ENCODE data around the gene DDX10. TPM values are rescaled to one million over a fixed set of nuclear protein-coding genes. Genes with fewer than 3 reads are reported as not detected.
"Not testable (repeated sequence)": the region's sequence is repeated elsewhere in the genome, so short reads cannot be mapped to it uniquely, and the experiment has no call there.

DDX10 gene
- total RNA-seq, 1 experiment from 2014 or later = 48.3 TPM

- H3K9ac ChIP-seq (ENCODE audit: extremely low read depth, insufficient read length, low read length) = no peak overlapping the region
- no peak overlapping the region for H2AK5ac ChIP-seq (ENCODE audit: insufficient read length, low read length)
- H3K4me1 Mint-ChIP-seq = peaks cover 26 to 31% of the 10 kb centered on the region in 2 experiments
- H3K27me3 Mint-ChIP-seq (ENCODE audit: low read depth) = no peaks in the 10 kb centered on the region
- no peak overlapping the region for H4K91ac ChIP-seq (ENCODE audit: insufficient read length, low read depth, low read length)
- H3K18ac ChIP-seq (ENCODE audit: insufficient read length, low read depth, low read length) = no peak overlapping the region
- H3K79me2 ChIP-seq (ENCODE audit: insufficient read depth, low read length) = no peaks in the 10 kb centered on the region
- no peak overlapping the region for H3K4ac ChIP-seq (ENCODE audit: low read depth, low read length)
- H3K27ac Mint-ChIP-seq = peak overlapping the region in 2 of 3 experiments; percentile 46 to 52; a peak in 3 of 7 replicates
- no peak overlapping the region for H2BK12ac ChIP-seq (ENCODE audit: insufficient read length, low read depth, low read length)
- H3K56ac ChIP-seq (ENCODE audit: insufficient read length, low read depth, low read length) = no peak overlapping the region
- H3K14ac ChIP-seq (ENCODE audit: insufficient read depth, low read length) = no peak overlapping the region
- no peak overlapping the region for H2BK120ac ChIP-seq (ENCODE audit: low read depth, low read length, poor library complexity, severe bottlenecking)
- no peaks in the 10 kb centered on the region for H3K9me3 Mint-ChIP-seq
- H3K23ac ChIP-seq (ENCODE audit: insufficient read length, low read depth, low read length) = no peak overlapping the region
- H3K36me3 Mint-ChIP-seq (ENCODE audit: insufficient read depth in 1 of 3, low read depth in 3 of 3) = no peaks in the 10 kb centered on the region
- no peak overlapping the region for H3K4me3 Mint-ChIP-seq
- no peak overlapping the region for H3K27ac ChIP-seq (ENCODE audit: insufficient read length, low read depth, low read length)
- no peak overlapping the region for H3T11ph ChIP-seq (ENCODE audit: low read length)
- no peaks in the 10 kb centered on the region for H3K9me3 ChIP-seq (ENCODE audit: control insufficient read depth, low read depth, low read length)
- H4K5ac ChIP-seq (ENCODE audit: insufficient read length, low read depth, low read length) = no peak overlapping the region
- DNase-seq = no peak
- H3K4me1 ChIP-seq (ENCODE audit: insufficient read depth, low read length) = no peaks in the 10 kb centered on the region
- no peak overlapping the region for H2AFZ ChIP-seq (ENCODE audit: low read length)
- H2BK20ac ChIP-seq (ENCODE audit: low read depth, low read length, poor library complexity, severe bottlenecking) = no peak overlapping the region
- H3K79me1 ChIP-seq (ENCODE audit: insufficient read depth, low read depth, low read length, poor library complexity, severe bottlenecking) = no peaks in the 10 kb centered on the region
- H4K20me1 ChIP-seq (ENCODE audit: control insufficient read depth, insufficient read depth, insufficient read length) = no peaks in the 10 kb centered on the region
- H2BK5ac ChIP-seq (ENCODE audit: insufficient read length, low read length) = no peak overlapping the region
- TF ChIP-seq CTCF (conservative IDR thresholded peaks at IDR 0.05) = no peak; the same call in 2 of the 3 replicates
- no peaks in the 10 kb centered on the region for H3K23me2 ChIP-seq (ENCODE audit: insufficient read length, low read depth, low read length, poor library complexity, severe bottlenecking)
- H2BK15ac ChIP-seq (ENCODE audit: low read depth, low read length) = no peak overlapping the region
- no peak overlapping the region for H3K4me2 ChIP-seq (ENCODE audit: insufficient read depth, insufficient read length, low read length)
- no peak overlapping the region for H4K8ac ChIP-seq (replicated peaks; ENCODE audit: insufficient read length, low read depth, low read length)
- WGBS (ENCODE audit: extremely low coverage, insufficient read length, low lambda C conversion rate) = no CpG with 5 or more reads among the region's 2 CpGs
- no peaks in the 10 kb centered on the region for H3K27me3 ChIP-seq (ENCODE audit: insufficient read depth, low read length)
Observed at GRCh38 chr11:108648528-108648885, 16.4 kb upstream of the DDX10 start.

- not testable (repeated sequence) for H2AFZ ChIP-seq (ENCODE audit: low read length); H3K4me3 Mint-ChIP-seq; H2BK15ac ChIP-seq (ENCODE audit: low read depth, low read length); H4K5ac ChIP-seq (ENCODE audit: insufficient read length, low read depth, low read length); H3K9me3 Mint-ChIP-seq; H3K4me1 Mint-ChIP-seq; H3K36me3 Mint-ChIP-seq (ENCODE audit: insufficient read depth in 1 of 3, low read depth in 3 of 3); H3T11ph ChIP-seq (ENCODE audit: low read length); H3K79me2 ChIP-seq (ENCODE audit: insufficient read depth, low read length); H2BK120ac ChIP-seq (ENCODE audit: low read depth, low read length, poor library complexity, severe bottlenecking); H3K4me2 ChIP-seq (ENCODE audit: insufficient read depth, insufficient read length, low read length); H3K27ac ChIP-seq (ENCODE audit: insufficient read length, low read depth, low read length); H2BK12ac ChIP-seq (ENCODE audit: insufficient read length, low read depth, low read length); H3K9me3 ChIP-seq (ENCODE audit: control insufficient read depth, low read depth, low read length); H3K14ac ChIP-seq (ENCODE audit: insufficient read depth, low read length); DNase-seq; H4K8ac ChIP-seq (replicated peaks; ENCODE audit: insufficient read length, low read depth, low read length); H3K9ac ChIP-seq (ENCODE audit: extremely low read depth, insufficient read length, low read length); H3K27me3 Mint-ChIP-seq (ENCODE audit: low read depth); H2BK20ac ChIP-seq (ENCODE audit: low read depth, low read length, poor library complexity, severe bottlenecking); H3K18ac ChIP-seq (ENCODE audit: insufficient read length, low read depth, low read length); H3K56ac ChIP-seq (ENCODE audit: insufficient read length, low read depth, low read length); H3K79me1 ChIP-seq (ENCODE audit: insufficient read depth, low read depth, low read length, poor library complexity, severe bottlenecking); H2BK5ac ChIP-seq (ENCODE audit: insufficient read length, low read length); H4K91ac ChIP-seq (ENCODE audit: insufficient read length, low read depth, low read length); H4K20me1 ChIP-seq (ENCODE audit: control insufficient read depth, insufficient read depth, insufficient read length); H3K4me1 ChIP-seq (ENCODE audit: insufficient read depth, low read length); H2AK5ac ChIP-seq (ENCODE audit: insufficient read length, low read length); H3K23ac ChIP-seq (ENCODE audit: insufficient read length, low read depth, low read length); H3K23me2 ChIP-seq (ENCODE audit: insufficient read length, low read depth, low read length, poor library complexity, severe bottlenecking); H3K27ac Mint-ChIP-seq; H3K4ac ChIP-seq (ENCODE audit: low read depth, low read length); H3K27me3 ChIP-seq (ENCODE audit: insufficient read depth, low read length)
- WGBS (ENCODE audit: extremely low coverage, insufficient read length, low lambda C conversion rate) = no CpG with 5 or more reads among the region's 3 CpGs
Observed at GRCh38 chr11:108654100-108654499, 10.8 kb upstream of the DDX10 start.
